HEK293 (cell line): Measurements from ENCODE around the gene KLHL17.

Experiments used
- CTCF ChIA-PET: fragments of 350-600 bp; formaldehyde crosslinking; extraction: SDS; loops from one replicate; lab custom pipeline; 2021; ENCODE audit warnings: antibody characterized with exemption; lab: Yijun Ruan, JAX
- POLR2A ChIA-PET: fragments of 300-600 bp; formaldehyde crosslinking; extraction: SDS; loops from one replicate; lab custom pipeline; 2020; ENCODE audit warnings: antibody characterized with exemption, inconsistent platforms; lab: Yijun Ruan, JAX
- H3K27ac ChIP-seq: fragments of 200-500 bp; sonication (Bioruptor generic); 2 replicates; pipeline ENCODE4 v1.5.1; 2014; ENCODE audit warnings: low read depth, low read length, control low read depth, inconsistent platforms; ENCODE audit errors: extremely low read depth
- H3K36me3 ChIP-seq, 2 experiments: fragments of 200-500 bp in 1 of 2; sonication (Bioruptor generic) in 1 of 2; 1 replicate in 1 of 2; 2 replicates in 1 of 2; pipeline ENCODE4 v1.5.1; 2014 to 2017; ENCODE audit warnings: inconsistent platforms in 2 of 2, low read length in 2 of 2; ENCODE audit not compliant: control insufficient read depth in 2 of 2, insufficient read depth in 1 of 2
- H3K4me1 ChIP-seq: fragments of 200-500 bp; sonication (Bioruptor generic); 2 replicates; pipeline ENCODE4 v1.5.1; 2014; ENCODE audit warnings: mild to moderate bottlenecking, low read length, inconsistent platforms; ENCODE audit not compliant: control insufficient read depth, insufficient read depth
- H3K4me3 ChIP-seq: 2 replicates; pipeline ENCODE4 v1.5.1; 2011; ENCODE audit warnings: low read depth, mild to moderate bottlenecking, control low read depth, low read length, moderate library complexity
- H3K9me3 ChIP-seq: fragments of 200-500 bp; sonication (Bioruptor generic); 2 replicates; pipeline ENCODE4 v1.5.1; 2014; ENCODE audit warnings: low read depth, low read length, inconsistent platforms; ENCODE audit not compliant: control insufficient read depth, insufficient read depth
- BCL11A ChIP-seq: fragments of 450-650 bp; formaldehyde crosslinking; IDR thresholded peaks from 2 replicates; pipeline ENCODE4 v1.5.1; 2016; ENCODE audit warnings: low read depth, missing biosample characterization, missing genetic modification characterization
- GLIS2 ChIP-seq: fragments of 450-650 bp; formaldehyde crosslinking; IDR thresholded peaks from 2 replicates; pipeline ENCODE4 v1.5.1; 2016; ENCODE audit warnings: missing biosample characterization, missing genetic modification characterization
- KLF8 ChIP-seq: fragments of 450-650 bp; formaldehyde crosslinking; IDR thresholded peaks from 2 replicates; pipeline ENCODE4 v1.5.1; 2016; ENCODE audit warnings: missing biosample characterization, missing genetic modification characterization
- SCRT1 ChIP-seq: fragments of 450-650 bp; formaldehyde crosslinking; IDR thresholded peaks from 2 replicates; pipeline ENCODE4 v1.5.1; 2016; ENCODE audit warnings: missing biosample characterization, missing genetic modification characterization, borderline replicate concordance
- SP2 ChIP-seq: fragments of 450-650 bp; formaldehyde crosslinking; IDR thresholded peaks from 2 replicates; pipeline ENCODE4 v1.5.1; 2016; ENCODE audit warnings: missing biosample characterization, missing genetic modification characterization
- ZBTB8A ChIP-seq: fragments of 450-650 bp; formaldehyde crosslinking; IDR thresholded peaks from 2 replicates; pipeline ENCODE4 v1.5.1; 2016; ENCODE audit warnings: missing biosample characterization, missing genetic modification characterization
- ZFHX2 ChIP-seq: fragments of 450-650 bp; formaldehyde crosslinking; conservative IDR thresholded peaks from 2 replicates; pipeline ENCODE4 v1.5.1; 2016; ENCODE audit warnings: missing biosample characterization, missing genetic modification characterization
- ZFP69B ChIP-seq: fragments of 450-650 bp; formaldehyde crosslinking; IDR thresholded peaks from 2 replicates; pipeline ENCODE4 v1.5.1; 2016; ENCODE audit warnings: missing biosample characterization, missing genetic modification characterization
- ZIC2 ChIP-seq: fragments of 450-650 bp; formaldehyde crosslinking; IDR thresholded peaks from 2 replicates; pipeline ENCODE4 v1.5.1; 2016; ENCODE audit warnings: missing biosample characterization, missing genetic modification characterization
- ZNF184 ChIP-seq: fragments of 450-650 bp; IDR thresholded peaks from 2 replicates; pipeline ENCODE4 v1.5.1; 2018; ENCODE audit warnings: missing biosample characterization, mild to moderate bottlenecking, missing genetic modification characterization
- ZNF341 ChIP-seq: fragments of 450-650 bp; formaldehyde crosslinking; IDR thresholded peaks from 2 replicates; pipeline ENCODE4; 2016; ENCODE audit warnings: low read depth, missing biosample characterization, missing genetic modification characterization
- ZNF366 ChIP-seq: fragments of 450-650 bp; formaldehyde crosslinking; conservative IDR thresholded peaks from 2 replicates; pipeline ENCODE4 v1.5.1; 2016; ENCODE audit warnings: missing biosample characterization, missing genetic modification characterization
- ZNF510 ChIP-seq: fragments of 450-650 bp; formaldehyde crosslinking; IDR thresholded peaks from 2 replicates; pipeline ENCODE4 v1.5.1; 2018; ENCODE audit warnings: mild to moderate bottlenecking, missing genetic modification characterization, missing biosample characterization; ENCODE audit not compliant: insufficient replicate concordance
- ZNF596 ChIP-seq: fragments of 450-650 bp; IDR thresholded peaks from 2 replicates; pipeline ENCODE4 v1.5.0; 2018; ENCODE audit warnings: missing biosample characterization, mild to moderate bottlenecking, missing genetic modification characterization, moderate library complexity
- ZNF623 ChIP-seq: fragments of 450-650 bp; formaldehyde crosslinking; IDR thresholded peaks from 2 replicates; pipeline ENCODE4 v1.5.1; 2016; ENCODE audit warnings: missing biosample characterization, missing genetic modification characterization
- ZNF624 ChIP-seq: fragments of 450-650 bp; formaldehyde crosslinking; IDR thresholded peaks from 2 replicates; pipeline ENCODE4 v1.5.1; 2017; ENCODE audit warnings: missing biosample characterization, missing genetic modification characterization
- ZNF677 ChIP-seq: fragments of 450-650 bp; IDR thresholded peaks from 2 replicates; pipeline ENCODE4 v1.5.0; 2018; ENCODE audit warnings: missing biosample characterization, mild to moderate bottlenecking, missing genetic modification characterization, moderate library complexity
- TF ChIP-seq, protein P1 (sequence below): fragments of 450-650 bp; formaldehyde crosslinking; IDR thresholded peaks from 2 replicates; pipeline ENCODE4 v1.5.1; 2017; ENCODE audit warnings: missing biosample characterization, mild to moderate bottlenecking, missing genetic modification characterization, moderate library complexity
- TF ChIP-seq, protein P2 (sequence below): fragments of 450-650 bp; formaldehyde crosslinking; IDR thresholded peaks from 2 replicates; pipeline ENCODE4; 2016; ENCODE audit warnings: missing biosample characterization, missing genetic modification characterization
- TF ChIP-seq, protein P3 (sequence below): fragments of 450-650 bp; formaldehyde crosslinking; IDR thresholded peaks from 2 replicates; pipeline ENCODE4 v1.5.1; 2016; ENCODE audit warnings: missing biosample characterization, missing genetic modification characterization
- TF ChIP-seq, protein P4 (sequence below): fragments of 450-650 bp; formaldehyde crosslinking; IDR thresholded peaks from 2 replicates; pipeline ENCODE4 v1.5.1; 2016; ENCODE audit warnings: missing biosample characterization, missing genetic modification characterization, borderline replicate concordance
- TF ChIP-seq, protein P5 (sequence below): fragments of 450-650 bp; formaldehyde crosslinking; IDR thresholded peaks from 2 replicates; pipeline ENCODE4 v1.5.1; 2017; ENCODE audit warnings: missing biosample characterization, missing genetic modification characterization
- TF ChIP-seq, protein P6 (sequence below): fragments of 450-650 bp; formaldehyde crosslinking; IDR thresholded peaks from 2 replicates; pipeline ENCODE4 v1.5.1; 2016; ENCODE audit warnings: missing biosample characterization, missing genetic modification characterization

The KLHL17 gene

DNA sequence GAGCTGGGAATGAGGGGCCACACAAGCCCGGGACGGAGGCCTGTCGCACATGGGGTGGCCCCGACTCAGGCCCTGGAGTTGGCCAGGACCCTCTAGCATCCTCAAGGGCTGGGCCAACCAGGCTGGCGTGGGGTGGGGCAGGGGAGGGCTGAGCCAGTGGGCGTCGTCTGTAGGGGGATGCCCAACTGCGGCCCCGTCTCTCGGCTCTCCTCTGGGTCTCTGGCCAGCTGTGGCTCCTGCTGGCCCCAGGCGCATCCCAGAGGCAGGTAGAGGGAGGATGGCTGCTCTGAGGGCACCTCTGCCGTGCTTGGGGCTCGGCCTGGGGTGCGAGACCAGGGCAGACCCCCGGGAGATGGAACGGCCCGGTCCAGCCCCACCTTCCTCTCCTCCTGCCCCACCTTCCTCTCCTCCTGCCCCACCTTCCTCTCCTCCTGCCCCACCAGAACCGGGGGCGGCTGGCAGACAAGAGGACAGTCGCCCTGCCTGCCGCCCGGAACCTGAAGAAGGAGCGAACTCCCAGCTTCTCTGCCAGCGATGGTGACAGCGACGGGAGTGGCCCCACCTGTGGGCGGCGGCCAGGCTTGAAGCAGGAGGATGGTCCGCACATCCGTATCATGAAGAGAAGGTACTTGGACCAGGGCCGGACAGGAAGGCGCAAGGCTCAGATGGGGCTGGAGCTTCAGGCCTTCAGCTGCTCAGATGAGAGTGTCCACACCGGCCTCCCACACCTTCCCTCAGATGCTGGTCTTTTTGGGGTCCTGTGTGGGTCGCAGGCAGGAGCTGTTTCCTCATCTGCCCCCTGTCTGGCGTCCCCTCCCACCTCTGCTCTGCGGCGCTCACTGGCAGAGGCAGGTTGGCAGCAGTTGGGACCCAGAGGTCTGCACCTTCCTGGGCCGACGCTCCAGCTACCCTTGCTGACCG is 30.4 kb upstream of the KLHL17 start (continued):
- peak; percentile 99 for TF ChIP-seq ZNF677 (tag by site-specific recombination)
- 0 out of 2 replicates have a peak, but pooled peaks have one; percentile 40 for TF ChIP-seq ZFP69B (tag by site-specific recombination)
- peak; percentile 31 for TF ChIP-seq SP2 (tag by site-specific recombination)
- no peak for TF ChIP-seq ZNF624 (tag by site-specific recombination)
- TF ChIP-seq ZBTB8A (tag by site-specific recombination) = 0 out of 2 replicates have a peak, but pooled peaks have one; percentile 15
- TF ChIP-seq, protein P1, sequence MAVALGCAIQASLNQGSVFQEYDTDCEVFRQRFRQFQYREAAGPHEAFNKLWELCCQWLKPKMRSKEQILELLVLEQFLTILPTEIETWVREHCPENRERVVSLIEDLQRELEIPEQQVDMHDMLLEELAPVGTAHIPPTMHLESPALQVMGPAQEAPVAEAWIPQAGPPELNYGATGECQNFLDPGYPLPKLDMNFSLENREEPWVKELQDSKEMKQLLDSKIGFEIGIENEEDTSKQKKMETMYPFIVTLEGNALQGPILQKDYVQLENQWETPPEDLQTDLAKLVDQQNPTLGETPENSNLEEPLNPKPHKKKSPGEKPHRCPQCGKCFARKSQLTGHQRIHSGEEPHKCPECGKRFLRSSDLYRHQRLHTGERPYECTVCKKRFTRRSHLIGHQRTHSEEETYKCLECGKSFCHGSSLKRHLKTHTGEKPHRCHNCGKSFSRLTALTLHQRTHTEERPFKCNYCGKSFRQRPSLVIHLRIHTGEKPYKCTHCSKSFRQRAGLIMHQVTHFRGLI = peak; percentile 42; the same call in 1 of the 2 replicates
- no peak for TF ChIP-seq ZNF623 (tag by site-specific recombination)
- TF ChIP-seq ZFHX2 (tag by site-specific recombination) = peak; percentile 54
- 0 out of 2 replicates have a peak, but pooled peaks have one; percentile 46 for TF ChIP-seq ZNF366
- TF ChIP-seq, protein P2, sequence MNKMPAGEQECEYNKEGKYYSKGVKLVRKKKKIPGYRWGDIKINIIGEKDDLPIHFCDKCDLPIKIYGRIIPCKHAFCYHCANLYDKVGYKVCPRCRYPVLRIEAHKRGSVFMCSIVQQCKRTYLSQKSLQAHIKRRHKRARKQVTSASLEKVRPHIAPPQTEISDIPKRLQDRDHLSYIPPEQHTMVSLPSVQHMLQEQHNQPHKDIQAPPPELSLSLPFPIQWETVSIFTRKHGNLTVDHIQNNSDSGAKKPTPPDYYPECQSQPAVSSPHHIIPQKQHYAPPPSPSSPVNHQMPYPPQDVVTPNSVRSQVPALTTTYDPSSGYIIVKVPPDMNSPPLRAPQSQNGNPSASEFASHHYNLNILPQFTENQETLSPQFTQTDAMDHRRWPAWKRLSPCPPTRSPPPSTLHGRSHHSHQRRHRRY (tag by site-specific recombination) = no peak
- TF ChIP-seq, protein P3, sequence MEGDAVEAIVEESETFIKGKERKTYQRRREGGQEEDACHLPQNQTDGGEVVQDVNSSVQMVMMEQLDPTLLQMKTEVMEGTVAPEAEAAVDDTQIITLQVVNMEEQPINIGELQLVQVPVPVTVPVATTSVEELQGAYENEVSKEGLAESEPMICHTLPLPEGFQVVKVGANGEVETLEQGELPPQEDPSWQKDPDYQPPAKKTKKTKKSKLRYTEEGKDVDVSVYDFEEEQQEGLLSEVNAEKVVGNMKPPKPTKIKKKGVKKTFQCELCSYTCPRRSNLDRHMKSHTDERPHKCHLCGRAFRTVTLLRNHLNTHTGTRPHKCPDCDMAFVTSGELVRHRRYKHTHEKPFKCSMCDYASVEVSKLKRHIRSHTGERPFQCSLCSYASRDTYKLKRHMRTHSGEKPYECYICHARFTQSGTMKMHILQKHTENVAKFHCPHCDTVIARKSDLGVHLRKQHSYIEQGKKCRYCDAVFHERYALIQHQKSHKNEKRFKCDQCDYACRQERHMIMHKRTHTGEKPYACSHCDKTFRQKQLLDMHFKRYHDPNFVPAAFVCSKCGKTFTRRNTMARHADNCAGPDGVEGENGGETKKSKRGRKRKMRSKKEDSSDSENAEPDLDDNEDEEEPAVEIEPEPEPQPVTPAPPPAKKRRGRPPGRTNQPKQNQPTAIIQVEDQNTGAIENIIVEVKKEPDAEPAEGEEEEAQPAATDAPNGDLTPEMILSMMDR (tag by site-specific recombination) = no peak
- TF ChIP-seq, protein P4, sequence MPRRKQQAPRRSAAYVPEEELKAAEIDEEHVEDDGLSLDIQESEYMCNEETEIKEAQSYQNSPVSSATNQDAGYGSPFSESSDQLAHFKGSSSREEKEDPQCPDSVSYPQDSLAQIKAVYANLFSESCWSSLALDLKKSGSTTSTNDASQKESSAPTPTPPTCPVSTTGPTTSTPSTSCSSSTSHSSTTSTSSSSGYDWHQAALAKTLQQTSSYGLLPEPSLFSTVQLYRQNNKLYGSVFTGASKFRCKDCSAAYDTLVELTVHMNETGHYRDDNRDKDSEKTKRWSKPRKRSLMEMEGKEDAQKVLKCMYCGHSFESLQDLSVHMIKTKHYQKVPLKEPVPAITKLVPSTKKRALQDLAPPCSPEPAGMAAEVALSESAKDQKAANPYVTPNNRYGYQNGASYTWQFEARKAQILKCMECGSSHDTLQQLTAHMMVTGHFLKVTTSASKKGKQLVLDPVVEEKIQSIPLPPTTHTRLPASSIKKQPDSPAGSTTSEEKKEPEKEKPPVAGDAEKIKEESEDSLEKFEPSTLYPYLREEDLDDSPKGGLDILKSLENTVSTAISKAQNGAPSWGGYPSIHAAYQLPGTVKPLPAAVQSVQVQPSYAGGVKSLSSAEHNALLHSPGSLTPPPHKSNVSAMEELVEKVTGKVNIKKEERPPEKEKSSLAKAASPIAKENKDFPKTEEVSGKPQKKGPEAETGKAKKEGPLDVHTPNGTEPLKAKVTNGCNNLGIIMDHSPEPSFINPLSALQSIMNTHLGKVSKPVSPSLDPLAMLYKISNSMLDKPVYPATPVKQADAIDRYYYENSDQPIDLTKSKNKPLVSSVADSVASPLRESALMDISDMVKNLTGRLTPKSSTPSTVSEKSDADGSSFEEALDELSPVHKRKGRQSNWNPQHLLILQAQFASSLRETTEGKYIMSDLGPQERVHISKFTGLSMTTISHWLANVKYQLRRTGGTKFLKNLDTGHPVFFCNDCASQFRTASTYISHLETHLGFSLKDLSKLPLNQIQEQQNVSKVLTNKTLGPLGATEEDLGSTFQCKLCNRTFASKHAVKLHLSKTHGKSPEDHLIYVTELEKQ (tag by site-specific recombination) = no peak
- TF ChIP-seq KLF8 (tag by site-specific recombination) = peak; percentile 71; the same call in 1 of the 2 replicates
- TF ChIP-seq BCL11A (tag by site-specific recombination) = no peak

DNA sequence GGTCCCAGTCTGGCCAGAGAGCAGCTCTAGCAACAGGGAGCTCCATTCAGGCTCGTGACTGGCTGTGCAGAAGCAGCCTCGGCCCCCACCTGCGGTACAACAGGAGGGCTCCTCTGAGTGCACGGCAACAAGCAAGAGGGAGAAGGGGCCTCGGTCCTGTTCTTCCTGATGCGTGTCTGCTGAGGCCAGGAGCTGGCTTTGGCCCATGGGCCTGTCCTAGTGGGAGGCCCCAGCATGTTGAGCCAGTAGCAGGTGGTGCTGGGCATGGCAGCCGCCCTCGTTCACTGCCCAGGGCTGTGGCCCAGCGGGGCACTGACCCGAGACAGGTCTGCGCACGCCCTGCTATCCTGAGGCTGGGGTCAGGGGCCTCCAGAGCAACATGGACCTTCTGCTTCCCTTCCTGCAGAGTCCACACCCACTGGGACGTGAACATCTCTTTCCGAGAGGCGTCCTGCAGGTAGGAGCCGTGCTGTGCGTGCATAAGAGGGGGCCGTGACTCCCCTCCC is 29.7 kb upstream of the KLHL17 start:
- H3K4me3 ChIP-seq = no peak overlapping the region
- peak overlapping the region; percentile 25; the same call in 1 of the 2 replicates for H3K27ac ChIP-seq
- H3K9me3 ChIP-seq = no peaks in the 10 kb centered on the region
- POLR2A ChIA-PET = interaction anchor here (0.8 to 6.5 kb wide), 6 partner anchors 11 to 45 kb away, joined by 3 to 111 read pairs (median 4); no protein-coding TSS in a partner anchor
- H3K36me3 ChIP-seq = peaks cover 0 to 65% of the 10 kb centered on the region in 2 experiments; a peak in 1 of 3 replicates
- peaks cover 24% of the 10 kb centered on the region for H3K4me1 ChIP-seq
- CTCF ChIA-PET = interaction anchor here (1.0 to 2.7 kb wide), 5 partner anchors 8 to 25 kb away, joined by 3 to 16 read pairs (median 3); no protein-coding TSS in a partner anchor
- TF ChIP-seq ZNF510 (tag by site-specific recombination) (no peak), ZNF184 (tag by site-specific recombination) (no peak), ZIC2 (peak; percentile 99), GLIS2 (tag by site-specific recombination) (peak; percentile 31; the same call in 1 of the 2 replicates), ZNF341 (tag by site-specific recombination) (peak; percentile 55; the same call in 1 of the 2 replicates), ZNF596 (tag by site-specific recombination) (no peak), SCRT1 (tag by site-specific recombination) (peak; percentile 86; the same call in 1 of the 2 replicates)
- TF ChIP-seq, protein P5, sequence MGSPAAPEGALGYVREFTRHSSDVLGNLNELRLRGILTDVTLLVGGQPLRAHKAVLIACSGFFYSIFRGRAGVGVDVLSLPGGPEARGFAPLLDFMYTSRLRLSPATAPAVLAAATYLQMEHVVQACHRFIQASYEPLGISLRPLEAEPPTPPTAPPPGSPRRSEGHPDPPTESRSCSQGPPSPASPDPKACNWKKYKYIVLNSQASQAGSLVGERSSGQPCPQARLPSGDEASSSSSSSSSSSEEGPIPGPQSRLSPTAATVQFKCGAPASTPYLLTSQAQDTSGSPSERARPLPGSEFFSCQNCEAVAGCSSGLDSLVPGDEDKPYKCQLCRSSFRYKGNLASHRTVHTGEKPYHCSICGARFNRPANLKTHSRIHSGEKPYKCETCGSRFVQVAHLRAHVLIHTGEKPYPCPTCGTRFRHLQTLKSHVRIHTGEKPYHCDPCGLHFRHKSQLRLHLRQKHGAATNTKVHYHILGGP (tag by site-specific recombination) = no peak
- TF ChIP-seq, protein P6, sequence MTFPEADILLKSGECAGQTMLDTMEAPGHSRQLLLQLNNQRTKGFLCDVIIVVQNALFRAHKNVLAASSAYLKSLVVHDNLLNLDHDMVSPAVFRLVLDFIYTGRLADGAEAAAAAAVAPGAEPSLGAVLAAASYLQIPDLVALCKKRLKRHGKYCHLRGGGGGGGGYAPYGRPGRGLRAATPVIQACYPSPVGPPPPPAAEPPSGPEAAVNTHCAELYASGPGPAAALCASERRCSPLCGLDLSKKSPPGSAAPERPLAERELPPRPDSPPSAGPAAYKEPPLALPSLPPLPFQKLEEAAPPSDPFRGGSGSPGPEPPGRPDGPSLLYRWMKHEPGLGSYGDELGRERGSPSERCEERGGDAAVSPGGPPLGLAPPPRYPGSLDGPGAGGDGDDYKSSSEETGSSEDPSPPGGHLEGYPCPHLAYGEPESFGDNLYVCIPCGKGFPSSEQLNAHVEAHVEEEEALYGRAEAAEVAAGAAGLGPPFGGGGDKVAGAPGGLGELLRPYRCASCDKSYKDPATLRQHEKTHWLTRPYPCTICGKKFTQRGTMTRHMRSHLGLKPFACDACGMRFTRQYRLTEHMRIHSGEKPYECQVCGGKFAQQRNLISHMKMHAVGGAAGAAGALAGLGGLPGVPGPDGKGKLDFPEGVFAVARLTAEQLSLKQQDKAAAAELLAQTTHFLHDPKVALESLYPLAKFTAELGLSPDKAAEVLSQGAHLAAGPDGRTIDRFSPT (tag by site-specific recombination) = 0 out of 2 replicates have a peak, but pooled peaks have one; percentile 48
